HepG2 (cell line): Measurements from ENCODE around the gene PDLIM5. TPM values are rescaled to one million over a fixed set of nuclear protein-coding genes. Genes with fewer than 3 reads are reported as not detected.

Experiments used
- ATAC-seq: fragments of 200-7000 bp; cut with Tn5 transposase; 3 replicates; pipeline ENCODE4 v1.9.1; 2020; ENCODE audit warnings: mild to moderate bottlenecking, moderate library complexity
- BruUV-seq: library from RNA; stranded (reverse); fragments of 400-500 nt; replicated peaks from 2 replicates; lab custom pipeline; 2021; lab: Mats Ljungman, UMichigan
- CTCF ChIA-PET: fragments of 300-600 bp; formaldehyde crosslinking; extraction: SDS; loops from one replicate; lab custom pipeline; 2021; ENCODE audit warnings: low total read pairs, inconsistent platforms, low intra/inter-chr PET ratio; lab: Yijun Ruan, JAX
- POLR2A ChIA-PET: fragments of 350-600 bp; sonication (Branson Sonifier 250); formaldehyde crosslinking; loops from one replicate; lab custom pipeline; 2020; ENCODE audit warnings: antibody characterized with exemption, inconsistent platforms; lab: Yijun Ruan, JAX
- DNase-seq: peaks from one replicate; pipeline ENCODE4 v3.0.0-alpha.2; 2015; ENCODE audit warnings: low spot score
- FAIRE-seq: peaks from 3 replicates; lab custom pipeline; 2011; peaks lifted over from hg19 to GRCh38; lab: Jason Lieb, UNC
- H2AFZ ChIP-seq: one replicate; pipeline ENCODE4 v1.6.1; 2011; ENCODE audit warnings: low read length, inconsistent platforms
- H3K27ac ChIP-seq: fragments of 300-600 bp; 3 replicates; pipeline ENCODE4 v1.8.0; 2011; ENCODE audit warnings: mixed run types, mild to moderate bottlenecking, mixed read lengths, low read length, inconsistent platforms; ENCODE audit not compliant: insufficient read depth; ENCODE audit errors: extremely low read length
- H3K27me3 ChIP-seq, 2 experiments: fragments of 200-600 bp in 1 of 2; 2 replicates in 1 of 2; 3 replicates in 1 of 2; pipeline versions ENCODE4 v1.6.0 to v1.8.0; 2011; ENCODE audit warnings: low read length in 2 of 2, mild to moderate bottlenecking in 2 of 2, moderate library complexity in 2 of 2, inconsistent platforms in 1 of 2; ENCODE audit not compliant: insufficient read depth in 2 of 2, control insufficient read depth in 1 of 2
- H3K36me3 ChIP-seq, 2 experiments: fragments of 200-600 bp in 1 of 2; replicated peaks in 1 of 2; 2 replicates in 1 of 2; 3 replicates in 1 of 2; pipeline versions ENCODE4 v1.5.1 to v1.8.0; 2011; ENCODE audit warnings: low read length in 2 of 2, inconsistent platforms in 1 of 2; ENCODE audit not compliant: insufficient read depth in 2 of 2, control insufficient read depth in 1 of 2
- H3K4me1 ChIP-seq: 2 replicates; pipeline ENCODE4 v1.5.1; 2012; ENCODE audit warnings: low read length, inconsistent platforms; ENCODE audit not compliant: insufficient read depth
- H3K4me2 ChIP-seq: 2 replicates; pipeline ENCODE4 v1.6.0; 2011; ENCODE audit warnings: low read depth, low read length, inconsistent platforms
- H3K4me3 ChIP-seq, 3 experiments: fragments of 200-600 bp in 1 of 3; sonication (generic), shearing (Covaris generic) in 1 of 3; replicated peaks in 1 of 3; 2 replicates each; pipeline ENCODE4 v1.5.1; 2011 to 2016; ENCODE audit warnings: low read length in 3 of 3, inconsistent platforms in 2 of 3, low read depth in 2 of 3, mild to moderate bottlenecking in 2 of 3, control low read depth in 1 of 3, mixed read lengths in 1 of 3; ENCODE audit not compliant: insufficient read depth in 1 of 3
- H3K79me2 ChIP-seq: one replicate; pipeline ENCODE4 v1.6.1; 2011; ENCODE audit warnings: low read length, inconsistent platforms; ENCODE audit not compliant: insufficient read depth
- H3K9ac ChIP-seq: 2 replicates; pipeline ENCODE4 v1.6.0; 2011; ENCODE audit warnings: mild to moderate bottlenecking, low read depth, low read length, inconsistent platforms; ENCODE audit not compliant: insufficient read depth
- H3K9me3 ChIP-seq: 2 replicates; pipeline ENCODE4 v1.5.1; 2012; ENCODE audit warnings: mild to moderate bottlenecking, low read length
- H4K20me1 ChIP-seq: 2 replicates; pipeline ENCODE4 v1.6.0; 2011; ENCODE audit warnings: inconsistent platforms, mild to moderate bottlenecking, low read length, moderate library complexity; ENCODE audit not compliant: insufficient read depth
- CENPBD1 ChIP-seq: sonication (generic); formaldehyde crosslinking; IDR thresholded peaks from 2 replicates; pipeline ENCODE4 v1.8.0; 2022; ENCODE audit warnings: missing genetic modification reagents, low read depth, mild to moderate bottlenecking, borderline replicate concordance
- DDIT3 ChIP-seq: sonication (generic); formaldehyde crosslinking; IDR thresholded peaks from 2 replicates; pipeline ENCODE4 v1.4.0; 2020; ENCODE audit warnings: mild to moderate bottlenecking, missing genetic modification reagents
- FOXJ3 ChIP-seq: sonication (generic); formaldehyde crosslinking; IDR thresholded peaks from 2 replicates; pipeline ENCODE4 v1.4.0; 2020; ENCODE audit warnings: missing genetic modification reagents, mild to moderate bottlenecking, borderline replicate concordance
- MTF1 ChIP-seq: sonication (generic); formaldehyde crosslinking; IDR thresholded peaks from 2 replicates; pipeline ENCODE4 v1.5.0; 2020; ENCODE audit warnings: missing genetic modification reagents
- PBX2 ChIP-seq: IDR thresholded peaks from 2 replicates; pipeline ENCODE4 v1.6.1; 2016; ENCODE audit warnings: control low read depth
- SPEN ChIP-seq: sonication (generic); formaldehyde crosslinking; IDR thresholded peaks from 2 replicates; pipeline ENCODE4 v1.5.1; 2020; ENCODE audit warnings: low read depth, mild to moderate bottlenecking, missing genetic modification reagents
- TSC22D2 ChIP-seq: sonication (generic); formaldehyde crosslinking; IDR thresholded peaks from 2 replicates; pipeline ENCODE4 v1.5.1; 2020; ENCODE audit warnings: missing genetic modification reagents, mild to moderate bottlenecking, borderline replicate concordance
- ZNF503 ChIP-seq: sonication (generic); formaldehyde crosslinking; IDR thresholded peaks from 2 replicates; pipeline ENCODE4 v1.4.0; 2020; ENCODE audit warnings: missing genetic modification reagents
- ZNF569 ChIP-seq: sonication (generic); formaldehyde crosslinking; IDR thresholded peaks from 2 replicates; pipeline ENCODE4 v1.5.0; 2020; ENCODE audit warnings: mild to moderate bottlenecking, missing genetic modification reagents, moderate library complexity, borderline replicate concordance
- ZNF598 ChIP-seq: sonication (generic); formaldehyde crosslinking; IDR thresholded peaks from 2 replicates; pipeline ENCODE4 v1.5.1; 2020; ENCODE audit warnings: mild to moderate bottlenecking, missing genetic modification reagents, borderline replicate concordance
- ZNF605 ChIP-seq: sonication (generic); formaldehyde crosslinking; IDR thresholded peaks from 2 replicates; pipeline ENCODE4 v1.8.0; 2022; ENCODE audit warnings: mild to moderate bottlenecking, missing genetic modification reagents
- ZNF710 ChIP-seq: sonication (generic); formaldehyde crosslinking; IDR thresholded peaks from 2 replicates; pipeline ENCODE4 v1.5.0; 2020; ENCODE audit warnings: mild to moderate bottlenecking, missing genetic modification reagents, borderline replicate concordance
- WGBS: methylation state at CpG from one replicate; pipeline ENCODE4 v1.1.6; 2017; ENCODE audit warnings: low lambda C conversion rate; 5-methylcytosine and 5-hydroxymethylcytosine counted together
- in situ Hi-C: cut with HindIII; loops from 2 replicates; pipeline ENCODE4 v1.10.0; 2017; ENCODE audit warnings: low pct_unique_long_range_greater_than_20kb; ENCODE audit not compliant: extremely low pct_ligation_motif_present
- intact Hi-C: fragments of 100-400 bp; cut with micrococcal nuclease; formaldehyde crosslinking; loops from one replicate; pipeline ENCODE4 v1.10.0; 2022; ENCODE audit not compliant: unreplicated experiment
- polyA plus RNA-seq, 8 experiments: library from polyadenylated mRNA; depleted of rRNA in 3 of 8; stranded (reverse) in 7 of 8; unstranded in 1 of 8; fragments of >200 nt; fragmentation: Illumina TruSeq in 4 of 8; extraction: Trizol in 4 of 8; gene quantifications; 2 replicates each; pipeline versions ENCODE4 v1.2.1 to v1.2.3, GENCODE V29; 2011 to 2016; ENCODE audit warnings: low read depth in 4 of 8, missing spikeins in 1 of 8, mixed read lengths in 1 of 8; ENCODE audit not compliant: insufficient read depth in 1 of 8
- total RNA-seq, 5 experiments: library from RNA; depleted of rRNA; stranded (reverse); fragments of >200 nt; fragmentation: Illumina TruSeq; extraction: Trizol; gene quantifications; 2 replicates each; pipeline ENCODE4 v1.2.3, GENCODE V29; 2016; ENCODE audit warnings: low read depth in 1 of 5
- TF ChIP-seq, protein P1 (sequence below): sonication (generic); formaldehyde crosslinking; IDR thresholded peaks from 2 replicates; pipeline ENCODE4 v1.4.0; 2020; ENCODE audit warnings: missing genetic modification reagents

Gene PDLIM5
- total and polyA plus RNA-seq, 2 of the 13 experiments (the other 11 are each of a cell fraction or from before 2014, with no cell fraction given), result 52.8 to 119 TPM

- H3K79me2 ChIP-seq, result peaks cover 28% of the 10 kb centered on the region
- DNase-seq (no peak), FAIRE-seq (no peak), ATAC-seq (no peak)
- CTCF ChIA-PET, result no interaction called here
- no peak overlapping the region for H3K4me2 ChIP-seq
- no peaks in the 10 kb centered on the region for H3K4me1 ChIP-seq
- peaks cover 3% of the 10 kb centered on the region; the same call in 1 of the 2 replicates for H4K20me1 ChIP-seq
- TF ChIP-seq TSC22D2 (CRISPR knock-in tag) (no peak), MTF1 (no peak), FOXJ3 (CRISPR knock-in tag) (no peak), ZNF569 (CRISPR knock-in tag) (no peak), SPEN (no peak), PBX2 (CRISPR knock-in tag) (no peak), ZNF503 (CRISPR knock-in tag) (no peak), ZNF605 (CRISPR knock-in tag) (no peak), CENPBD1 (no peak), ZNF598 (CRISPR knock-in tag) (no peak), DDIT3 (CRISPR knock-in tag) (no peak), ZNF710 (CRISPR knock-in tag) (no peak)
- TF ChIP-seq, protein P1, sequence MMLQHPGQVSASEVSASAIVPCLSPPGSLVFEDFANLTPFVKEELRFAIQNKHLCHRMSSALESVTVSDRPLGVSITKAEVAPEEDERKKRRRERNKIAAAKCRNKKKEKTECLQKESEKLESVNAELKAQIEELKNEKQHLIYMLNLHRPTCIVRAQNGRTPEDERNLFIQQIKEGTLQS (CRISPR knock-in tag), result no peak
- no peaks in the 10 kb centered on the region for H3K9me3 ChIP-seq
- no peaks in the 10 kb centered on the region for H3K27me3 ChIP-seq
- POLR2A ChIA-PET, result no interaction called here
- no peak overlapping the region for H3K4me3 ChIP-seq
- WGBS, result 92% methylated on average over 2 of the region's 2 CpGs
- in situ Hi-C loops (no loop called here), intact Hi-C loops (loop anchor here (5.0 kb wide), 1 partner anchor 102 kb away; no protein-coding TSS in a partner anchor)
- H3K36me3 ChIP-seq, result peaks cover 1 to 7% of the 10 kb centered on the region in 2 experiments; a peak in 1 of 5 replicates
- H3K9ac ChIP-seq, result no peak overlapping the region
- H2AFZ ChIP-seq, result no peak overlapping the region
- BruUV-seq, result no TSS peak
- no peak overlapping the region for H3K27ac ChIP-seq
Observed at GRCh38 chr4:94495408-94495807, 43.7 kb downstream of the PDLIM5 start.
